HepG2 (cell line): ENCODE measurements around the gene NFATC3. TPM values are rescaled to one million over a fixed set of nuclear protein-coding genes. Genes with fewer than 3 reads are reported as not detected.

ENCODE experiments used
- CEBPZ ChIP-seq: IDR thresholded peaks from 2 replicates; pipeline ENCODE4 v1.6.1; 2012; ENCODE audit warnings: low read length, improper control_type of control experiment
- EHMT2 ChIP-seq: fragments of 200-600 bp; sonication (generic); IDR thresholded peaks from 2 replicates; pipeline ENCODE4 v1.7.0; 2017; ENCODE audit warnings: antibody characterized with exemption, low read depth, low read length, borderline replicate concordance
- ERF ChIP-seq: IDR thresholded peaks from 2 replicates; pipeline ENCODE4 v1.6.1; 2018; ENCODE audit warnings: missing biosample characterization, missing genetic modification reagents
- IKZF1 ChIP-seq: fragments of 450-650 bp; IDR thresholded peaks from 2 replicates; pipeline ENCODE4 v1.7.1; 2016
- IRF2 ChIP-seq: IDR thresholded peaks from 2 replicates; pipeline ENCODE4 v1.6.1; 2018; ENCODE audit warnings: missing genetic modification reagents, missing compliant biosample characterization
- KDM4B ChIP-seq: sonication (generic); formaldehyde crosslinking; IDR thresholded peaks from 2 replicates; pipeline ENCODE4 v1.4.0; 2020; ENCODE audit warnings: missing genetic modification reagents
- LCORL ChIP-seq, 2 experiments: fragments of 450-650 bp in 1 of 2; sonication (generic) in 1 of 2; formaldehyde crosslinking in 1 of 2; IDR thresholded peaks; 2 replicates each; pipeline versions ENCODE4 v1.5.0 to v1.6.1; 2017 to 2020; ENCODE audit warnings: antibody characterized with exemption in 1 of 2, missing genetic modification reagents in 1 of 2
- MEF2D ChIP-seq: sonication (generic); formaldehyde crosslinking; IDR thresholded peaks from 2 replicates; pipeline ENCODE4 v1.5.1; 2020; ENCODE audit warnings: mild to moderate bottlenecking, missing genetic modification reagents
- MXD3 ChIP-seq: IDR thresholded peaks from 2 replicates; pipeline ENCODE4 v1.6.1; 2016; ENCODE audit warnings: mild to moderate bottlenecking, missing biosample characterization, missing genetic modification reagents
- NR3C1 ChIP-seq: sonication (generic); formaldehyde crosslinking; IDR thresholded peaks from 2 replicates; pipeline ENCODE4 v1.4.0; 2020; ENCODE audit warnings: missing genetic modification reagents
- RARG ChIP-seq: sonication (generic); formaldehyde crosslinking; IDR thresholded peaks from 2 replicates; pipeline ENCODE4 v1.4.0; 2020; ENCODE audit warnings: low read depth, mild to moderate bottlenecking, missing genetic modification reagents
- RERE ChIP-seq: IDR thresholded peaks from 2 replicates; pipeline ENCODE4 v1.6.1; 2016; ENCODE audit warnings: low read depth, missing genetic modification reagents, missing compliant biosample characterization
- SMC3 ChIP-seq: IDR thresholded peaks from 2 replicates; pipeline ENCODE4 v1.6.1; 2011; ENCODE audit warnings: low read length, improper control_type of control experiment
- TAF1 ChIP-seq: sonication (generic); formaldehyde crosslinking; IDR thresholded peaks from 2 replicates; pipeline ENCODE4 v1.4.0; 2020; ENCODE audit warnings: missing genetic modification reagents
- ZBTB8A ChIP-seq: sonication (generic); formaldehyde crosslinking; IDR thresholded peaks from 2 replicates; pipeline ENCODE4 v1.4.0; 2020; ENCODE audit warnings: mild to moderate bottlenecking, low read depth, missing genetic modification reagents, borderline replicate concordance
- ZFAT ChIP-seq: sonication (generic); formaldehyde crosslinking; conservative IDR thresholded peaks from 2 replicates; pipeline ENCODE4 v1.8.1; 2023; ENCODE audit warnings: missing genetic modification reagents, inconsistent platforms
- ZKSCAN8 ChIP-seq: IDR thresholded peaks from 2 replicates; pipeline ENCODE4 v1.6.1; 2016; ENCODE audit warnings: borderline replicate concordance, missing genetic modification reagents, missing compliant biosample characterization
- ZNF598 ChIP-seq: sonication (generic); formaldehyde crosslinking; IDR thresholded peaks from 2 replicates; pipeline ENCODE4 v1.5.1; 2020; ENCODE audit warnings: mild to moderate bottlenecking, missing genetic modification reagents, borderline replicate concordance
- ZNF720 ChIP-seq: sonication (generic); formaldehyde crosslinking; IDR thresholded peaks from 2 replicates; pipeline ENCODE4 v1.4.0; 2020; ENCODE audit warnings: missing genetic modification reagents
- ZSCAN31 ChIP-seq: sonication (generic); formaldehyde crosslinking; IDR thresholded peaks from 2 replicates; pipeline ENCODE4 v1.5.0; 2020; ENCODE audit warnings: low read depth, mild to moderate bottlenecking, missing genetic modification reagents
- ZSCAN5A ChIP-seq: sonication (generic); formaldehyde crosslinking; IDR thresholded peaks from 2 replicates; pipeline ENCODE4 v1.8.0; 2022; ENCODE audit warnings: mild to moderate bottlenecking, missing genetic modification reagents, borderline replicate concordance
- polyA plus RNA-seq, 8 experiments: library from polyadenylated mRNA; depleted of rRNA in 3 of 8; stranded (reverse) in 7 of 8; unstranded in 1 of 8; fragments of >200 nt; fragmentation: Illumina TruSeq in 4 of 8; extraction: Trizol in 4 of 8; gene quantifications; 2 replicates each; pipeline versions ENCODE4 v1.2.1 to v1.2.3, GENCODE V29; 2011 to 2016; ENCODE audit warnings: low read depth in 4 of 8, missing spikeins in 1 of 8, mixed read lengths in 1 of 8; ENCODE audit not compliant: insufficient read depth in 1 of 8
- total RNA-seq, 5 experiments: library from RNA; depleted of rRNA; stranded (reverse); fragments of >200 nt; fragmentation: Illumina TruSeq; extraction: Trizol; gene quantifications; 2 replicates each; pipeline ENCODE4 v1.2.3, GENCODE V29; 2016; ENCODE audit warnings: low read depth in 1 of 5

The NFATC3 gene
- total and polyA plus RNA-seq, 2 of the 13 experiments (the other 11 are each of a cell fraction or from before 2014, with no cell fraction given), result 52.6 to 62.7 TPM

GRCh38 chr16:68064791-68065365 lies 20.3 kb upstream of the NFATC3 start (continued):
- no peak for TF ChIP-seq EHMT2
- no peak for TF ChIP-seq ZSCAN5A (CRISPR knock-in tag)
- no peak for TF ChIP-seq MEF2D
- 0 out of 2 replicates have a peak, but pooled peaks have one; percentile 56 for TF ChIP-seq ZKSCAN8
- no peak for TF ChIP-seq ZNF720 (CRISPR knock-in tag)
- no peak for TF ChIP-seq CEBPZ
- TF ChIP-seq RARG, result no peak
- TF ChIP-seq ERF (CRISPR knock-in tag), result peak; percentile 66; the same call in 1 of the 2 replicates
- no peak for TF ChIP-seq KDM4B (CRISPR knock-in tag)
- no peak for TF ChIP-seq LCORL (IDR thresholded peaks at IDR 0.05)
- TF ChIP-seq LCORL (CRISPR knock-in tag; IDR thresholded peaks at IDR 0.05), result no peak
- TF ChIP-seq IKZF1, result no peak
- no peak for TF ChIP-seq TAF1
- TF ChIP-seq MXD3 (CRISPR knock-in tag), result no peak
- TF ChIP-seq ZFAT (CRISPR knock-in tag), result no peak
- no peak for TF ChIP-seq ZBTB8A (CRISPR knock-in tag)
- no peak for TF ChIP-seq NR3C1 (CRISPR knock-in tag)
- TF ChIP-seq SMC3, result peak; percentile 96
- no peak for TF ChIP-seq ZSCAN31 (CRISPR knock-in tag)
- no peak for TF ChIP-seq ZNF598 (CRISPR knock-in tag)
- TF ChIP-seq IRF2 (CRISPR knock-in tag), result peak; percentile 71; the same call in 1 of the 2 replicates
- 0 out of 2 replicates have a peak, but pooled peaks have one; percentile 10 for TF ChIP-seq RERE (CRISPR knock-in tag)
